ENCODE results near the gene SLC16A8.

SLC16A8 gene

DNA sequence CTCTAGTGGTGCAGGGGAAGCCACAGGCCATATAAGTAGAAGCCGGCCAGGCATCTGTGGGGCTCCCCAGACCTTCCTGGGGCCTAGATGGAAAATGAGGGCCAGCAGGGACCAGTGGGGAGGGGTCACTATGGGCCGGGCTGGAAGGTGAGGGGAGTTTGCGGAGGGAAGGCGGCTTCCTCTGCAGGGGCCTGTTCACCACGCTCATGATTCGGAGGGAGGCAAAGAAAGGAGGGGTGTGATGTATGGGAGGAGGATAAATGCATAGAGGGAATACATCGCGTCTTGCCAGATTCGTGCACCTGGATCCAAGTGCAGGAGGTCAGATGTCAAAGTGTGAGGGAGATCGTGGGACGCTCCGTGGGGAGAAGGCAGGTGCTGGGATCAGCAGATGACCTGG lies 6.9 kb downstream of the SLC16A8 start:
- no peaks in the 10 kb centered on the region for H3K9me2 ChIP-seq (replicated peaks; ENCODE audit: insufficient read depth, low read length)
- H3K27ac ChIP-seq (ENCODE audit: low read length): no peak overlapping the region
- H2AFZ ChIP-seq (ENCODE audit: low read length): no peak overlapping the region
- no peaks in the 10 kb centered on the region for H3F3A ChIP-seq (ENCODE audit: insufficient read depth, low read length)
- no peak for DNase-seq
- TF ChIP-seq EZH2phosphoT487 (IDR thresholded peaks at IDR 0.05; ENCODE audit: low read length): no peak
- TF ChIP-seq, protein P1, sequence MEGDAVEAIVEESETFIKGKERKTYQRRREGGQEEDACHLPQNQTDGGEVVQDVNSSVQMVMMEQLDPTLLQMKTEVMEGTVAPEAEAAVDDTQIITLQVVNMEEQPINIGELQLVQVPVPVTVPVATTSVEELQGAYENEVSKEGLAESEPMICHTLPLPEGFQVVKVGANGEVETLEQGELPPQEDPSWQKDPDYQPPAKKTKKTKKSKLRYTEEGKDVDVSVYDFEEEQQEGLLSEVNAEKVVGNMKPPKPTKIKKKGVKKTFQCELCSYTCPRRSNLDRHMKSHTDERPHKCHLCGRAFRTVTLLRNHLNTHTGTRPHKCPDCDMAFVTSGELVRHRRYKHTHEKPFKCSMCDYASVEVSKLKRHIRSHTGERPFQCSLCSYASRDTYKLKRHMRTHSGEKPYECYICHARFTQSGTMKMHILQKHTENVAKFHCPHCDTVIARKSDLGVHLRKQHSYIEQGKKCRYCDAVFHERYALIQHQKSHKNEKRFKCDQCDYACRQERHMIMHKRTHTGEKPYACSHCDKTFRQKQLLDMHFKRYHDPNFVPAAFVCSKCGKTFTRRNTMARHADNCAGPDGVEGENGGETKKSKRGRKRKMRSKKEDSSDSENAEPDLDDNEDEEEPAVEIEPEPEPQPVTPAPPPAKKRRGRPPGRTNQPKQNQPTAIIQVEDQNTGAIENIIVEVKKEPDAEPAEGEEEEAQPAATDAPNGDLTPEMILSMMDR (IDR thresholded peaks at IDR 0.05; ENCODE audit: low read length): no peak
- no peak for TF ChIP-seq EZH2 (optimal IDR thresholded peaks at IDR 0.05; ENCODE audit: low read depth, low read length)
- H3K79me2 ChIP-seq (ENCODE audit: low read length): no peaks in the 10 kb centered on the region
- no peak overlapping the region for H3K4me3 ChIP-seq (ENCODE audit: low read length)
- H3K36me3 ChIP-seq (replicated peaks; ENCODE audit: insufficient read depth, low read length): no peaks in the 10 kb centered on the region
- H3K27me3 ChIP-seq (replicated peaks; ENCODE audit: insufficient read depth, low read length): no peaks in the 10 kb centered on the region; the same call in 1 of the 2 replicates
- H3K4me2 ChIP-seq (ENCODE audit: low read depth, low read length): no peak overlapping the region
- H4K20me1 ChIP-seq (ENCODE audit: insufficient read depth, low read length): no peaks in the 10 kb centered on the region
- H3K9me3 ChIP-seq (replicated peaks; ENCODE audit: insufficient read depth, low read length): no peaks in the 10 kb centered on the region
- H3K9ac ChIP-seq (ENCODE audit: low read length): no peak overlapping the region
- no peaks in the 10 kb centered on the region for H3K4me1 ChIP-seq (ENCODE audit: low read length)

DNA sequence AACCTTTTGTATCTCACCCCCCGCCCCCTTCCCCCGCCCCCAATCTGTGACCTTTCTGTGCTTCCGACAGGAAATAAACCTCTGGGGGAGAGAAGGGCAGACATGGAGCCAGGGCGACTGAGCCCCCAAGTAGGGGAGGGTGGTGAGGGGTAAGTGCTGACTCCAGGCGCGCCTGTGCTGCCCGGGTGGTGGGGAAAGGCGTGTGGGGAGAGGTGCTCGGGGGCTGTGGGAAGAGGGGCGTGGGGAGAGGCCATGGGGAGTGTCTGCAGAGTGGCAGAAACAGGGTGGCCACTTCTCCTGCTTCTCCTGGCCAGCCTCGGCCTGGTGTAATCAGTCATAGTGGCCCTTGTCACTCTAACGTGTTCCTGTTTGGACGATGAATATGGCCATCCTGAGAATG lies 8.0 kb downstream of the SLC16A8 start:
- H3K27ac ChIP-seq (ENCODE audit: low read length): no peak overlapping the region
- DNase-seq: no peak
- no peaks in the 10 kb centered on the region for H3K9me2 ChIP-seq (replicated peaks; ENCODE audit: insufficient read depth, low read length)
- no peak overlapping the region for H3K4me3 ChIP-seq (ENCODE audit: low read length)
- no peaks in the 10 kb centered on the region for H3K27me3 ChIP-seq (replicated peaks; ENCODE audit: insufficient read depth, low read length)
- no peak overlapping the region for H3K4me2 ChIP-seq (ENCODE audit: low read depth, low read length)
- H3K4me1 ChIP-seq (ENCODE audit: low read length): peaks cover 5% of the 10 kb centered on the region; the same call in 1 of the 2 replicates
- no peaks in the 10 kb centered on the region for H3F3A ChIP-seq (ENCODE audit: insufficient read depth, low read length)
- H4K20me1 ChIP-seq (ENCODE audit: insufficient read depth, low read length): no peaks in the 10 kb centered on the region
- no peak overlapping the region for H3K9ac ChIP-seq (ENCODE audit: low read length)
- TF ChIP-seq, protein P1 (IDR thresholded peaks at IDR 0.05; ENCODE audit: low read length): no peak
- TF ChIP-seq EZH2 (optimal IDR thresholded peaks at IDR 0.05; ENCODE audit: low read depth, low read length): no peak
- TF ChIP-seq EZH2phosphoT487 (IDR thresholded peaks at IDR 0.05; ENCODE audit: low read length): no peak
- no peaks in the 10 kb centered on the region for H3K36me3 ChIP-seq (replicated peaks; ENCODE audit: insufficient read depth, low read length)
- H3K9me3 ChIP-seq (replicated peaks; ENCODE audit: insufficient read depth, low read length): no peaks in the 10 kb centered on the region
- no peaks in the 10 kb centered on the region for H3K79me2 ChIP-seq (ENCODE audit: low read length)
- H2AFZ ChIP-seq (ENCODE audit: low read length): no peak overlapping the region

DNA sequence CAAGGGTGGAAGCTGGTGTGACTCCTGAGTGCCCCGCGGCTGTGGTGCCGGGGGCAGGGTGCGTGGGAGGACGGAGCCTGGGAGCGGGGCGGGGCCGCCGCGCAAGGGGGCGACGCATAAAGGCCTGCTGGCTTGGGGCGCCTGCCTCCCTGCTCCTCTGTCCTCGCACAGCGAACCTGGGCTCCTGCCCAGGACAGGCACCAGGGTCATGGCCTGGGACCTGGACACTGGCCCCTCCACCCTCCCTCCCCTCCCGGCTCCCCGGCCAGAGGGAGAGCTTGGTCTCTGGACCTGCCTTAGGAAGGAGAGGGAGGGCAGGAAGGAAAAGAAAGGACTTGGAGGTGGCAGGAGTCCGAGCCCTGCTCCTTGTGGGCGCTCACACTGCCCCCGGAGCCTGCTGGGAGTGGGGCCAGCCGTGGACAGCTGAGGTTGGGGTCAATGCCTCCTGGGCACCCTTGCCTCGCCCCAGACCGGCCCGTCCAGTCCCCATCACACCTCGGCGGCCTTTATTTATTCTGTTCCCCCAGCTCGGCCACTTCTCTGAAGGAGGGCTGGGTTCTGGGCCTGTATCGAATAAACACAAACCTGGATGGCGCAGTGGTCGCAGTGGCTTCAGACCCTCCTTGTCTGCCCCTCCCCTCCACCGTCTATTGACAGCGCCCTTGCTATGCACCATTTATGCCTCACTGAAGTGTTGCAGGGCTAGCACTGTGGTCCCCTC lies 8.7 kb downstream of the SLC16A8 start:
- Histone ChIP-seq H2AFZ (ENCODE audit: low read length) (no peak overlapping the region), H3K4me2 (ENCODE audit: low read depth, low read length) (no peak overlapping the region), H3K79me2 (ENCODE audit: low read length) (peaks cover 5% of the 10 kb centered on the region; the same call in 1 of the 2 replicates), H3K36me3 (replicated peaks; ENCODE audit: insufficient read depth, low read length) (no peaks in the 10 kb centered on the region), H4K20me1 (ENCODE audit: insufficient read depth, low read length) (no peaks in the 10 kb centered on the region), H3K27me3 (replicated peaks; ENCODE audit: insufficient read depth, low read length) (no peaks in the 10 kb centered on the region), H3K4me3 (ENCODE audit: low read length) (no peak overlapping the region), H3K27ac (ENCODE audit: low read length) (no peak overlapping the region), H3K9me2 (replicated peaks; ENCODE audit: insufficient read depth, low read length) (no peaks in the 10 kb centered on the region), H3K9ac (ENCODE audit: low read length) (no peak overlapping the region), H3F3A (ENCODE audit: insufficient read depth, low read length) (peaks cover 5% of the 10 kb centered on the region; the same call in 1 of the 2 replicates), H3K4me1 (ENCODE audit: low read length) (peaks cover 11% of the 10 kb centered on the region), H3K9me3 (replicated peaks; ENCODE audit: insufficient read depth, low read length) (no peaks in the 10 kb centered on the region)
- TF ChIP-seq EZH2phosphoT487 (IDR thresholded peaks at IDR 0.05; ENCODE audit: low read length) (no peak), EZH2 (optimal IDR thresholded peaks at IDR 0.05; ENCODE audit: low read depth, low read length) (no peak)
- TF ChIP-seq, protein P1 (IDR thresholded peaks at IDR 0.05; ENCODE audit: low read length): no peak
- DNase-seq: no peak
